HepG2 (cell line): ENCODE results near the gene COMMD7. TPM values are rescaled to one million over a fixed set of nuclear protein-coding genes. Genes with fewer than 3 reads are reported as not detected.

ENCODE experiments used
- AHR ChIP-seq: IDR thresholded peaks from 2 replicates; pipeline ENCODE4 v1.6.1; 2018; ENCODE audit warnings: missing genetic modification reagents, missing compliant biosample characterization
- BRCA1 ChIP-seq: sonication (generic); formaldehyde crosslinking; IDR thresholded peaks from 2 replicates; pipeline ENCODE4 v1.4.0; 2020; ENCODE audit warnings: missing genetic modification reagents
- FOXP4 ChIP-seq: sonication (generic); formaldehyde crosslinking; IDR thresholded peaks from 2 replicates; pipeline ENCODE4 v1.4.0; 2020; ENCODE audit warnings: missing genetic modification reagents
- KLF13 ChIP-seq: sonication (generic); formaldehyde crosslinking; IDR thresholded peaks from 2 replicates; pipeline ENCODE4 v1.4.0; 2020; ENCODE audit warnings: mild to moderate bottlenecking, missing genetic modification reagents
- LCORL ChIP-seq, 2 experiments: fragments of 450-650 bp in 1 of 2; sonication (generic) in 1 of 2; formaldehyde crosslinking in 1 of 2; IDR thresholded peaks; 2 replicates each; pipeline versions ENCODE4 v1.5.0 to v1.6.1; 2017 to 2020; ENCODE audit warnings: antibody characterized with exemption in 1 of 2, missing genetic modification reagents in 1 of 2
- MLX ChIP-seq: IDR thresholded peaks from 2 replicates; pipeline ENCODE4 v1.6.1; 2016
- PITX1 ChIP-seq: sonication (generic); formaldehyde crosslinking; IDR thresholded peaks from 2 replicates; pipeline ENCODE4 v1.5.1; 2020; ENCODE audit warnings: mild to moderate bottlenecking, missing genetic modification reagents
- RARA ChIP-seq: IDR thresholded peaks from 2 replicates; pipeline ENCODE4 v1.6.1; 2016; ENCODE audit warnings: missing genetic modification reagents, missing compliant biosample characterization
- SALL1 ChIP-seq: sonication (generic); formaldehyde crosslinking; IDR thresholded peaks from 2 replicates; pipeline ENCODE4 v1.8.0; 2022; ENCODE audit warnings: mild to moderate bottlenecking, missing genetic modification reagents
- SAP130 ChIP-seq: IDR thresholded peaks from 2 replicates; pipeline ENCODE4 v1.6.1; 2016; ENCODE audit warnings: low read depth
- SOX5 ChIP-seq: IDR thresholded peaks from 2 replicates; pipeline ENCODE4 v1.6.1; 2016; ENCODE audit warnings: borderline replicate concordance
- TBX2 ChIP-seq: sonication (generic); formaldehyde crosslinking; IDR thresholded peaks from 2 replicates; pipeline ENCODE4 v1.5.0; 2020; ENCODE audit warnings: missing genetic modification reagents, mild to moderate bottlenecking, borderline replicate concordance
- XRCC5 ChIP-seq: fragments of 200-400 bp; formaldehyde crosslinking; optimal IDR thresholded peaks from 2 replicates; pipeline ENCODE3; 2017; ENCODE audit warnings: mild to moderate bottlenecking, low read length
- ZFX ChIP-seq: sonication (generic); formaldehyde crosslinking; IDR thresholded peaks from 2 replicates; pipeline ENCODE4 v1.4.0; 2020; ENCODE audit warnings: mild to moderate bottlenecking, low read depth, missing genetic modification reagents, moderate library complexity
- ZSCAN12 ChIP-seq: sonication (generic); formaldehyde crosslinking; IDR thresholded peaks from 2 replicates; pipeline ENCODE4 v1.9.0; 2021; ENCODE audit warnings: mild to moderate bottlenecking, missing genetic modification reagents
- polyA plus RNA-seq, 8 experiments: library from polyadenylated mRNA; depleted of rRNA in 3 of 8; stranded (reverse) in 7 of 8; unstranded in 1 of 8; fragments of >200 nt; fragmentation: Illumina TruSeq in 4 of 8; extraction: Trizol in 4 of 8; gene quantifications; 2 replicates each; pipeline versions ENCODE4 v1.2.1 to v1.2.3, GENCODE V29; 2011 to 2016; ENCODE audit warnings: low read depth in 4 of 8, missing spikeins in 1 of 8, mixed read lengths in 1 of 8; ENCODE audit not compliant: insufficient read depth in 1 of 8
- total RNA-seq, 5 experiments: library from RNA; depleted of rRNA; stranded (reverse); fragments of >200 nt; fragmentation: Illumina TruSeq; extraction: Trizol; gene quantifications; 2 replicates each; pipeline ENCODE4 v1.2.3, GENCODE V29; 2016; ENCODE audit warnings: low read depth in 1 of 5
- TF ChIP-seq, protein P1 (sequence below): sonication (generic); formaldehyde crosslinking; IDR thresholded peaks from 2 replicates; pipeline ENCODE4 v1.4.0; 2020; ENCODE audit warnings: missing genetic modification reagents
- TF ChIP-seq, protein P2 (sequence below): sonication (generic); formaldehyde crosslinking; conservative IDR thresholded peaks from 2 replicates; pipeline ENCODE4 v1.4.0; 2020; ENCODE audit warnings: missing genetic modification reagents
- TF ChIP-seq, protein P3 (sequence below): IDR thresholded peaks from 2 replicates; pipeline ENCODE4 v1.6.1; 2016; ENCODE audit warnings: mild to moderate bottlenecking

The COMMD7 gene
- total and polyA plus RNA-seq, 2 of the 13 experiments (the other 11 are each of a cell fraction or from before 2014, with no cell fraction given), result 42.1 to 53.3 TPM

- TF ChIP-seq TBX2 (CRISPR knock-in tag) (peak; percentile 48; the same call in 1 of the 2 replicates), BRCA1 (CRISPR knock-in tag) (no peak), ZFX (CRISPR knock-in tag) (0 out of 2 replicates have a peak, but pooled peaks have one; percentile 27), SALL1 (peak; percentile 57), MLX (CRISPR knock-in tag) (0 out of 2 replicates have a peak, but pooled peaks have one; percentile 18), LCORL (IDR thresholded peaks at IDR 0.05) (no peak), LCORL (CRISPR knock-in tag; IDR thresholded peaks at IDR 0.05) (0 out of 2 replicates have a peak, but pooled peaks have one; percentile 18), FOXP4 (CRISPR knock-in tag) (peak; percentile 54; the same call in 1 of the 2 replicates), SAP130 (CRISPR knock-in tag) (peak; percentile 40; the same call in 1 of the 2 replicates), XRCC5 (no peak), PITX1 (CRISPR knock-in tag) (peak; percentile 26; the same call in 1 of the 2 replicates), KLF13 (0 out of 2 replicates have a peak, but pooled peaks have one; percentile 22), RARA (peak; percentile 29; the same call in 1 of the 2 replicates), SOX5 (CRISPR knock-in tag) (peak; percentile 30; the same call in 1 of the 2 replicates), AHR (CRISPR knock-in tag) (0 out of 2 replicates have a peak, but pooled peaks have one; percentile 66), ZSCAN12 (CRISPR knock-in tag) (no peak)
- TF ChIP-seq, protein P1, sequence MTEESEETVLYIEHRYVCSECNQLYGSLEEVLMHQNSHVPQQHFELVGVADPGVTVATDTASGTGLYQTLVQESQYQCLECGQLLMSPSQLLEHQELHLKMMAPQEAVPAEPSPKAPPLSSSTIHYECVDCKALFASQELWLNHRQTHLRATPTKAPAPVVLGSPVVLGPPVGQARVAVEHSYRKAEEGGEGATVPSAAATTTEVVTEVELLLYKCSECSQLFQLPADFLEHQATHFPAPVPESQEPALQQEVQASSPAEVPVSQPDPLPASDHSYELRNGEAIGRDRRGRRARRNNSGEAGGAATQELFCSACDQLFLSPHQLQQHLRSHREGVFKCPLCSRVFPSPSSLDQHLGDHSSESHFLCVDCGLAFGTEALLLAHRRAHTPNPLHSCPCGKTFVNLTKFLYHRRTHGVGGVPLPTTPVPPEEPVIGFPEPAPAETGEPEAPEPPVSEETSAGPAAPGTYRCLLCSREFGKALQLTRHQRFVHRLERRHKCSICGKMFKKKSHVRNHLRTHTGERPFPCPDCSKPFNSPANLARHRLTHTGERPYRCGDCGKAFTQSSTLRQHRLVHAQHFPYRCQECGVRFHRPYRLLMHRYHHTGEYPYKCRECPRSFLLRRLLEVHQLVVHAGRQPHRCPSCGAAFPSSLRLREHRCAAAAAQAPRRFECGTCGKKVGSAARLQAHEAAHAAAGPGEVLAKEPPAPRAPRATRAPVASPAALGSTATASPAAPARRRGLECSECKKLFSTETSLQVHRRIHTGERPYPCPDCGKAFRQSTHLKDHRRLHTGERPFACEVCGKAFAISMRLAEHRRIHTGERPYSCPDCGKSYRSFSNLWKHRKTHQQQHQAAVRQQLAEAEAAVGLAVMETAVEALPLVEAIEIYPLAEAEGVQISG (CRISPR knock-in tag), result peak; percentile 46; the same call in 1 of the 2 replicates
- TF ChIP-seq, protein P2, sequence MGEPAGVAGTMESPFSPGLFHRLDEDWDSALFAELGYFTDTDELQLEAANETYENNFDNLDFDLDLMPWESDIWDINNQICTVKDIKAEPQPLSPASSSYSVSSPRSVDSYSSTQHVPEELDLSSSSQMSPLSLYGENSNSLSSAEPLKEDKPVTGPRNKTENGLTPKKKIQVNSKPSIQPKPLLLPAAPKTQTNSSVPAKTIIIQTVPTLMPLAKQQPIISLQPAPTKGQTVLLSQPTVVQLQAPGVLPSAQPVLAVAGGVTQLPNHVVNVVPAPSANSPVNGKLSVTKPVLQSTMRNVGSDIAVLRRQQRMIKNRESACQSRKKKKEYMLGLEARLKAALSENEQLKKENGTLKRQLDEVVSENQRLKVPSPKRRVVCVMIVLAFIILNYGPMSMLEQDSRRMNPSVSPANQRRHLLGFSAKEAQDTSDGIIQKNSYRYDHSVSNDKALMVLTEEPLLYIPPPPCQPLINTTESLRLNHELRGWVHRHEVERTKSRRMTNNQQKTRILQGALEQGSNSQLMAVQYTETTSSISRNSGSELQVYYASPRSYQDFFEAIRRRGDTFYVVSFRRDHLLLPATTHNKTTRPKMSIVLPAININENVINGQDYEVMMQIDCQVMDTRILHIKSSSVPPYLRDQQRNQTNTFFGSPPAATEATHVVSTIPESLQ (CRISPR knock-in tag), result no peak
- TF ChIP-seq, protein P3, sequence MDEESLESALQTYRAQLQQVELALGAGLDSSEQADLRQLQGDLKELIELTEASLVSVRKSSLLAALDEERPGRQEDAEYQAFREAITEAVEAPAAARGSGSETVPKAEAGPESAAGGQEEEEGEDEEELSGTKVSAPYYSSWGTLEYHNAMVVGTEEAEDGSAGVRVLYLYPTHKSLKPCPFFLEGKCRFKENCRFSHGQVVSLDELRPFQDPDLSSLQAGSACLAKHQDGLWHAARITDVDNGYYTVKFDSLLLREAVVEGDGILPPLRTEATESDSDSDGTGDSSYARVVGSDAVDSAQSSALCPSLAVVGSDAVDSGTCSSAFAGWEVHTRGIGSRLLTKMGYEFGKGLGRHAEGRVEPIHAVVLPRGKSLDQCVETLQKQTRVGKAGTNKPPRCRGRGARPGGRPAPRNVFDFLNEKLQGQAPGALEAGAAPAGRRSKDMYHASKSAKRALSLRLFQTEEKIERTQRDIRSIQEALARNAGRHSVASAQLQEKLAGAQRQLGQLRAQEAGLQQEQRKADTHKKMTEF (CRISPR knock-in tag), result peak; percentile 48; the same call in 1 of the 2 replicates
Measured at GRCh38 chr20:32767418-32768198, 24.3 kb upstream of the COMMD7 start (continued).
